ENCODE results near the gene RALGAPA2.

DNA sequence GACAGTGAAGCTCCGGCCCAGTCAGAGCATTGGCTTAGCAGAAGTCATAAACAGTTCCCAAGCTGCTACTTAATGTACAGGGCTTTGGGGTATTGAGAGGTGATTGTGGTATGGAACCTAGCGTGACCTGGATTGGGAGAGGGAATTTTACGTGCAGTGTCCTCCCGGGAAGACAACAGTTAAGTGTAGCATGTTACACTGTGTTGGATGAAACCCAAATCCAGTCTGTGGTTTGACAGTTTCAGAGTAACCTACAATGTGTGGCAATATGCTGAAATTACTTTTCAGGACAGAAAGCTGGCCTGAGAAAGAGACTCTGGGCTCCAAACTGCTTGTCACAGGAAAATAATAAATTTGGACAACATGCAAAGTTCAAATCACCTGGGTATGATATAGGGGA, 28.1 kb upstream of the RALGAPA2 start:
- TF ChIP-seq POLR2A (IDR thresholded peaks at IDR 0.05; ENCODE audit: extremely low read depth, insufficient read length), result no peak
- TF ChIP-seq, protein P1, sequence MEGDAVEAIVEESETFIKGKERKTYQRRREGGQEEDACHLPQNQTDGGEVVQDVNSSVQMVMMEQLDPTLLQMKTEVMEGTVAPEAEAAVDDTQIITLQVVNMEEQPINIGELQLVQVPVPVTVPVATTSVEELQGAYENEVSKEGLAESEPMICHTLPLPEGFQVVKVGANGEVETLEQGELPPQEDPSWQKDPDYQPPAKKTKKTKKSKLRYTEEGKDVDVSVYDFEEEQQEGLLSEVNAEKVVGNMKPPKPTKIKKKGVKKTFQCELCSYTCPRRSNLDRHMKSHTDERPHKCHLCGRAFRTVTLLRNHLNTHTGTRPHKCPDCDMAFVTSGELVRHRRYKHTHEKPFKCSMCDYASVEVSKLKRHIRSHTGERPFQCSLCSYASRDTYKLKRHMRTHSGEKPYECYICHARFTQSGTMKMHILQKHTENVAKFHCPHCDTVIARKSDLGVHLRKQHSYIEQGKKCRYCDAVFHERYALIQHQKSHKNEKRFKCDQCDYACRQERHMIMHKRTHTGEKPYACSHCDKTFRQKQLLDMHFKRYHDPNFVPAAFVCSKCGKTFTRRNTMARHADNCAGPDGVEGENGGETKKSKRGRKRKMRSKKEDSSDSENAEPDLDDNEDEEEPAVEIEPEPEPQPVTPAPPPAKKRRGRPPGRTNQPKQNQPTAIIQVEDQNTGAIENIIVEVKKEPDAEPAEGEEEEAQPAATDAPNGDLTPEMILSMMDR (IDR thresholded peaks at IDR 0.05; ENCODE audit: low read depth, low read length), result no peak
